GM10266 (cell line): ENCODE measurements around the gene EPHA2.

Experiments used
- DNase-seq: peaks from one replicate; pipeline ENCODE4 v3.0.0; 2012; ENCODE audit errors: extremely low spot score
- CTCF ChIP-seq: IDR thresholded peaks from 2 replicates; pipeline ENCODE4 v1.5.1; 2012; ENCODE audit warnings: mild to moderate bottlenecking, low read depth; ENCODE audit not compliant: control insufficient read depth, insufficient read depth; ENCODE audit errors: missing control alignments

The EPHA2 gene

DNA sequence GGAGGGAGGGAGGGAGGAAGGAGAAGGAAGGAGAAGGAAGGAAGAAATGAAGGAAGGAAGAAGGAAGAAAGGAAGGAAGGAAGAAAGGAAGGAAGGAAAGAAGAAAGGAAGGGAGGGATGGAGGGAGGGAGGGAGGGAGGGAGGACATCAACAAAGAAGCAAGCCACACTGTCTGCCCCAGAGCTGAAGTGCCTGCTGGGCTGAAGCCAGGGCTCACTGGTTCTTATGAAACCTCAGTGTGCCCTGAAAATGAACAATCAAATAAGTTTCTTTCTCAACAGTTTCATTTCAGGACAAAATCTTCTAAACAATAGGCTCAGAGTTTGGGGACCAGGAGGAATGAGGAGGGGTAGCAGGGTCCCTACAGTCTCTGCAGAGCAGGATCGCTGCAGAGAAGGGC lies 35.4 kb upstream of the EPHA2 start:
- no peak for TF ChIP-seq CTCF
- no peak for DNase-seq

- no peak for TF ChIP-seq CTCF
- DNase-seq, result no peak
Measured at GRCh38 chr1:16189921-16190621, 34.2 kb upstream of the EPHA2 start.

GRCh38 chr1:16189003-16189402 lies 33.1 kb upstream of the EPHA2 start:
- no peak for TF ChIP-seq CTCF
- DNase-seq, result no peak

GRCh38 chr1:16187748-16188401 lies 32.0 kb upstream of the EPHA2 start:
- peak; percentile 91 for TF ChIP-seq CTCF
- DNase-seq, result peak; percentile 81

DNA sequence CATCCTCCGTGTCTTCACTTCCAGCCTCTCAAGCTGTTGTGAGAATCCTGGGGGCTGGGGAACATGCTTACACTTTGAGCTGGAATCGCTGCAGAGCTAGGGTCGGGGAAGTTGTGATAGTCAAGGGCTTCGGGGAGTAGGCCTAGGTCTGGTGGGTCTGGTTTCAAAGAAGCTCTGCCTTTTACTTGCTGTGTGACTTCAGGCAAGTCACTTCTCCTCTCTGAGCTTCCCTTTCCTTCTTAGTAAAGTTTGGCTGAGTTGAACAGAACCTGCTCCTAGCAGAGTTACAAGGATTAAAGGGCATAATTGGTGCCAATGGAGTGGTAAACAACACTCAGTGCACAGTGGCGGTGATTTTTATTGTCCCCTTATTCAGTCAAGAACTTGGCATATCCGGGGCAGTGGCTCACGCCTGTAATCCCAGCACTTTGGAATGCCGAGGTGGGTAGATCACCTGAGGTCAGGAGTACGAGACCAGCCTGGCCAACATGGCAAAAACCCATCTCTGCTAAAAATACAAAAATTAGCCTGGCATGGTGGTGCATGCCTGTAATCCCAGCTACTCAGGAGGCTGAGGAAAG lies 30.9 kb upstream of the EPHA2 start:
- no peak for TF ChIP-seq CTCF
- DNase-seq, result no peak

DNA sequence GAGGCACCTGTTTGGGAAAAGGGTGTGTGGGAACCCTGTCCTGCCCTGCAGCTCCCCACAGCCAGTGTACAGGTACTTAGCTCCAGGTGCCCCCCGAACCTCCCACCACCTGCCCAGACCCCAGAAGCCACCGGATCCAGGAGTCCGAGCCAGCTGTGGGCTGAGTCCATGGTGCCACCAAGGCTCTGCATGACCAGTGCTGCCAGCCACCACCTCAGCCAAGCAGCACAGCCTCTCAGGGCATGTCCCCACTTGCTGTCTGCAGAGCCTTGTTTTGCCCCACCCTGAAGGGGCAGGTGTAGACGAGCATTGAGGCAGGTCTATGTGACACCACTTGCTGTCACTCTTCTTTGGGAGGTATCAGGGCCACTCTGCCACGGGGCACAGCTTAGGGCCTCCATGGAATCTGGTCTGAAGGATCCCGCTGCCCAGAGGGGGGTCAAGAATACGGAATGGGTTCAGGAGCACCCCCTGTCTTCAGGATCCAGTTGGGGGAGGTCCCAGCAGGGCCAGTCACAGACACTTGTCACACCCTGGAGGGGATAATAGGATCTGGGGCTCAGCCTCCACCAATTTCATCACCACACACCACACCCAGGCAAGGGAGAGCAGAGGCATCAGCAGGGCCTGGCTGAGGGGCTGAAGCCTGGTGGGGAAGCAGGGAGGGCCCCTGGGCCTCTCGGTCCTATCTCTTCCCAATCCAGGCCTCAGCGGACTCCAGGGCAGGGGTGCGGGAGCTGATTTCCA lies 28.9 kb upstream of the EPHA2 start:
- no peak for TF ChIP-seq CTCF
- no peak for DNase-seq
